GM19351 (cell line): ENCODE results near the gene SLC22A3.

Experiments used
- ATAC-seq: cut with Tn5 transposase; IDR thresholded peaks from one replicate; pipeline ENCODE4 v1.9.1; 2021; ENCODE audit warnings: mild to moderate bottlenecking, moderate library complexity; ENCODE audit not compliant: unreplicated experiment

SLC22A3 gene

DNA sequence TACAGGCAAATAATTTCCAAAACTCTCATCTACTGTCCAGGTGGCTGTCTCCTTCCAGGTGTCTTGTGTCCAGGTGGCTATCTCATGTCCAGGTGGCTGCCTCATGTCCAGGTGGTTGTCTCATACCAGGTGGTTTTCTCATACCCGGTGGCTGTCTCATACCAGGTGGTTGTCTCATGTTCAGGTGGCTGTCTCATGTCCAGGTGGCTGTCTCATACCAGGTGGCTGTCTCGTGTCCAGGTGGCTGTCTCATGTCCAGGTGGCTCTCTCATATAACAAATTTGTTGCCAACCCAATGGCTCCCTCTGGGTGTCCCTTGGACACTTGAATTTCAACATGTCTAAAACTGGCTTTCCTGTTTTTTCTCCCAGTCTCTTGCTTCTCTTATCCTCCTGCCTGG is 14.3 kb upstream of the SLC22A3 start:
- no peak for ATAC-seq

- ATAC-seq = no peak
These were observed 12.0 kb upstream of the SLC22A3 start for GRCh38 chr6:160336200-160336599.

DNA sequence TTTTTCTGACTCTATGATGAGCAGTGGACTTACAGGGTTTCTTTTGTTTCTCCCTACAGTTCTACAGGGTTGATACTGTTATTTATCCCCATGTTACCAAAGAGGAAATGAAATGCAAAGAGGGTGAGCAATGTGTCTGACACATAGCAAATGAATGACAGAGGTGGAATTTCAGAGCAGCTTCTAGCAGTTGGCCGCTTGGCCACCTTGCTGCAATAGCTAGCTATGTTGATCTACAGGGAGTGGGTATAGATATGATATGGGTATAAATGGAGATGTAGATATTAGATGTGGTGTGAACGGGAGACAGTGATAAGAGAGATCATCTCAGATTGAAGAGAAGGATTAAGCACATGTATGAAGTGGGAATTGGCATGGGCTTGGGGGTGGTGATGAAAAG is 10.9 kb upstream of the SLC22A3 start:
- ATAC-seq = no peak

DNA sequence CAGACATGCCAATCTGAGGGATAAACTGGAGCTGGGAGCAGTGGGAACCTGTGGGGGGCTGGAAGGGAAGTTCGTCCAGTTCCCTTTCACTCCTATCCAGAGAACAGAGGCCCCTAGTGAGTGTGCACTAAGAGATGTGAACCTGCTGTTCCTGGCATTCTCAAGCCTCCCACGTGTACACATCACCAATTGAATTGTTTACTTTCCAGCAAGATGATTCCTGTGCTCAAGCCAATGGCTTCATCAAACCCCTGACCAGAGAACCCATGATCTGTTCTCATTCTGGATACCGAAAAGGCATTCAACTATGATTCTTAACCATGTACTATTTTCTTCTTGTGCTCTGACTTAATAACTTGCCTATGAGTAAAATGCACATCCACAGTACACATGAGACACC is 10.2 kb upstream of the SLC22A3 start:
- no peak for ATAC-seq

- no peak for ATAC-seq
These were observed 5.0 kb upstream of the SLC22A3 start for GRCh38 chr6:160343144-160343543.

GRCh38 chr6:160344271-160344670 is 3.9 kb upstream of the SLC22A3 start:
- ATAC-seq = no peak

DNA sequence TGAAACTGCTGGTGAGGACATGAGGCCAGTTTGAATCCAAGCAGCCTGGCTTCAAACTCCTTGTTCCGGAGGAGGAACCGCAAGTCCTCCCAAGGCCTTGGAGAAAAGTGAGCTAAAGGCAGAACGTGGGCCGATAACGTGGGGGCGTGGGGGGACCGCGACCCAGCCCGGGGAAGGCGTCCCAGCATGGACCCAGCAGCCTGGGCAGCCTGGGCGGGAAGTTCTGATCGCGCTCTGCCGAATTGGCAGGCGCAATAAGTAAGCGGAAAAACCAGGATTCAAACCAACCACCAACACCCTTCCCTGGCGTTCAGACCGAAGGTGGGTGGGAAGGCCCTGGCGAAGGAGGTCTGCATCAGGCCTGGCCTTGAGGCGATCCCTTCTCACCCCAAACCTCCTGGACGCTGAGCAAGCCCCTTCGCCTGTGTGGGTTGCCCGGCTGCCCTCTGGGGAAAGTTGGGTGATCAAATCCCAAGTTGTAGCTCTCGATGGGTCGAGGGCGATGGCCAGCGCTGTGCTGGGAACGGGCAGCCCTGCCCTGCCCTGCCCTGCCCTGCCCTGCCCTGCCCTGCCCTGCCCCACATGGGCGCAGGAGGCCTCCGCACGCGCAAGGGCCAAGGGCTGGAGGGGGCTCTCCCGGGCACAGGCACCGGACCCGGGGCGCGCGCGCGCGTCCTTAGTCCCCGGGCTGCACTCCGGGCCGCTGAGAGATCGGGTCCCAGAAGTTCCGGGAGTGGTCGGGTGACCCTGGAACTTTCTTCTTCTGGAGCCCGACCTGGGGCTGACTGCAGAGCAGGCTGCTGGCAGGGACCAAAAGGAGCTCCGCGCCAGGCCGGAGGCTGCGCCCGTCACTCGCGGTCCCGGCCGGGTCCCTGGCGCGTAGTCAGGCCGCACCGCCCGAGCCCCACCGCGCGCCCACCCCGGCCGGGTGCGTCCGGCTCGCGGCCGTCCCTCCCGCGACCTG is 637 bp upstream of the SLC22A3 start:
- no peak for ATAC-seq

DNA sequence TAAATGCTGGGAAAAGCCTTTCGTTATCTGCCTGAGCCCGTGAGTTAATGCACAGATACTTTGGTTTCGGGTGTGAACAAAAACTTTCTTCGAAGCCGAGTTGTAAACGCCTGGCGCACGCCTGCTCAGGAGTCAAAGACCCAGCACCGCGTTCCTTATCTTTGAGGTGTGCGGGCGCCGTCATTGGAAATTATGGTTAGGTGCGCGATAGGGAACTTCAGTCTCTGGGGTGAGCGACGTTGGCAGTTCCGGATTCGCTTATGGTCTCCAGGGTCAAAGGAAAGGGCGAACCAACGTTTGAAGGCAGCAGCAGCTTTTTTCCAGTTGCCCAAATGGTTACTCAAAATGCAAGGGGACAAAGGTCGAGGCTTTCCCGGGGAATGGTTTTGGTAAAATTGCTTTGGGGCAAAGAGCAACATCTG is 853 bp downstream of the SLC22A3 start:
- ATAC-seq = no peak

- no peak for ATAC-seq
These were observed 1.7 kb downstream of the SLC22A3 start for GRCh38 chr6:160349814-160350350.

GRCh38 chr6:160353950-160354496 is 5.8 kb downstream of the SLC22A3 start:
- no peak for ATAC-seq

DNA sequence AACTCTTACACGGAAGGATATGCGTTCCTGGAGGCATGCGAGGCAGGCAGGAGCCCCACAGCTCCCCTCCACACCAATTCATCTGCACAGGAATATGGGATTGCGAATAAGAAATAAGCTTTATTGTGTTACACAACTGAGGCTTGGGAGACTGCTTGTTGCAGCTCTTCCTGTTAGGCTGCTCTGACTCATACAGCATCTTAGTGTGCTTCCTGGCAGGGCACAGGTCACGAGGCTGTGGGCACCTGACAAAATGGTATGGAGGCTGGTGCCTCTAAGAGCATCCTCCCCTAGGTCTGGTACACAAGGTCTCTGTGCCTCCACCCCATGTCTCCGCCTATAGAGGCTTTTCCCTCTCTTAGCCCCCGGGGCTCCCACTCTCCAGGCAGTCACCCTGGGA is 6.8 kb downstream of the SLC22A3 start:
- ATAC-seq = no peak

DNA sequence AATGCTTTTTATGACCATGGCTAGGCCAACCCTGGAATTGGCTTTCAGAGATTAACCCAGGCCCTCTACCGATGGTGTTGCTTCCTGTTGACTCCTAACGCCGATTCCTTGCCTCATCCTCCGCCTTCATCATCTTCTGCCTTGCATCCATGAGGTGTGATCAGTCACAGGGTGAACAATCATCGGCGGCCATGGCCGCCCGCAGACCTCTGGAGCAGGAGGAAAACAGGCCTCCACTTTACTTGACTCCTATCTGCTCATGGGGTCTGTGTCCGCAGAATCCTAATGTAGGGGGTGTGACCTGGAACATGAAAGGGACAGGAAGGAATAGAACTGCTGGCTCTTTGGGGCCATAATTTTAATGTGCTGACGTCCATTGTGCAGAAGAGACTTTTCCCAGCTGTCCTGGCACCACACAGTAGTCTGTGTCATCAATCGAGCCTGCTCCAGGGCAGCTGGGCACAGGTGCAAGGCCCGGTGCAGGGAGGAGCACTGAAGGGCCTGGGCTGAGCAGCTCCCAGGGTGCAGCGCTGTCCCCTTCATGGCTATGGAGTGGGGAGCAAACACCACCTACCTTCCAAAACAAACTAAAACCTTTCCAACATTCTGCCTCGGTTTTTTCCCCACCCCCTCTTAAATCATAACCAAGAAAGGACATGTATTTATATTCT is 8.0 kb downstream of the SLC22A3 start:
- ATAC-seq = no peak

DNA sequence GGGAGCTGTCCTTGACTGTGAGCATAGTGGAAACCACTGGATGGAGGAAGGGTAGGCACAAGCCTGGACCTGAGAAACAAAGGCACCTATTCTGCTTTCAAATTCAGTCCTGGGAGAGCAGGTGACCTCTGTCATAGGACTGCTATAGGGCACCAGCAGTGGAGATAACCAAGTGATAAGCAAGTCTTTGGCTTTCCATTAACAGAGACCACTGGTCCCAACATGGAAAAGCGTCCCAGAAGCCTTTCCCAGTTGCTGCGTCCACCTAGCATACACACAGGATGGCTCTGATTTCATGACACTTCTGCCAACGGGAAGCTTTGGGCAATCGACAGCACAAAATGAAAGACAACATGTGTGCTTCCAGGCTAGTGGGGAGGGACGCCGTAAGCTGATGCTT is 8.9 kb downstream of the SLC22A3 start:
- ATAC-seq = no peak

- ATAC-seq = no peak
These were observed 10.3 kb downstream of the SLC22A3 start for GRCh38 chr6:160358225-160359119.

- no peak for ATAC-seq
These were observed 12.8 kb downstream of the SLC22A3 start for GRCh38 chr6:160360955-160361354.

GRCh38 chr6:160362556-160362955 is 14.4 kb downstream of the SLC22A3 start:
- ATAC-seq = no peak

DNA sequence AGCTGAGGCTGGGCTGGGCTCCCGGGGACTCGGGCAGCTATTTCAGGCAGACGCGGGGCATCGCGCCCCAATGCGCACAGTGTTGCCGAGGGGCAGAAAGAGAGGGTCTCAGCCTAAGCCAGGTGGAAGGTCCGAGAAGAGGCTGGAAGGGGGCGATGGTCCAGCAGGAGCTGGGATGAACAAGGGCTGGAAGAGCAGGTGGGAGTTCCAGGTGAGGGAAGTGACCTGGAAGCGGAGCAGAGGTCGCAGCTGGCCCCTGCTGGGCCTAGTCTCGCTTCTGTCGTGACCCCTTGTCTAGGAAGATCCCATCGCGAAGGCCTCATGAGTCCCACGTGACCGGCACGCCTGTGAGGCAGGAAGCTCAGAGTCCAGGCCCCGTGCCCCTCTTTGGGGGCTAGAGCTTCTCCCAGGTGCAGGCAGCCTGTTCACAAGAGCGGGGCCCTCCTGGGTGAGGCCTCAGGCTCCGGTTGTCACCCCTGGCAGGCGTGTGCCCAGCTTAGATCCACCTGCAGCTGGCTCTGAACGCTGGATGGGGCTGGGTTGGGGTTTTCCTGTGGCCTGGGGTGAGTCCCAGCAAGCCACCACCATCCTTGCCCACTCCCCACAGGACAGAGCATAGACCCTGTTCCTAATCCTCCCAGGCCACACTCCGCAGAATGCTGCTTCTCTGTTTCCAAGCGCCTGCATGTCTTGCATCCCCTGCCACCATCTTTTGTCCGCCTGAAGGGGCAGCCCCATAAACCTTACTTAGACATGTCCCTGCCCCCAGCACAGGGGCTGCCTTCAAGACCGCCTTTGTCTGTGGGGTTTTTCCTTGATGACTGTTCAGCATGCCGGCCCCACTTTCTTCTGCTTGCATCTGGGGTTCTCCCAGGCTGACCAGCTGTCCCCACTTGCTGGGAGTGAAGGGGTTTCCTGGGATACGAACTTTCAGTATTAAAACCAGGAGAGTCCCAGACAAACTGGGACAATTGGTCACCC is 15.1 kb downstream of the SLC22A3 start:
- no peak for ATAC-seq

GRCh38 chr6:160365117-160365516 is 16.9 kb downstream of the SLC22A3 start:
- no peak for ATAC-seq

GRCh38 chr6:160367798-160368547 is 19.8 kb downstream of the SLC22A3 start:
- ATAC-seq = no peak
